ENCODE measurements around the gene MDFI.

The MDFI gene

GRCh38 chr6:41637194-41638001, 870 bp upstream of the MDFI start:
- TF ChIP-seq, protein P1, sequence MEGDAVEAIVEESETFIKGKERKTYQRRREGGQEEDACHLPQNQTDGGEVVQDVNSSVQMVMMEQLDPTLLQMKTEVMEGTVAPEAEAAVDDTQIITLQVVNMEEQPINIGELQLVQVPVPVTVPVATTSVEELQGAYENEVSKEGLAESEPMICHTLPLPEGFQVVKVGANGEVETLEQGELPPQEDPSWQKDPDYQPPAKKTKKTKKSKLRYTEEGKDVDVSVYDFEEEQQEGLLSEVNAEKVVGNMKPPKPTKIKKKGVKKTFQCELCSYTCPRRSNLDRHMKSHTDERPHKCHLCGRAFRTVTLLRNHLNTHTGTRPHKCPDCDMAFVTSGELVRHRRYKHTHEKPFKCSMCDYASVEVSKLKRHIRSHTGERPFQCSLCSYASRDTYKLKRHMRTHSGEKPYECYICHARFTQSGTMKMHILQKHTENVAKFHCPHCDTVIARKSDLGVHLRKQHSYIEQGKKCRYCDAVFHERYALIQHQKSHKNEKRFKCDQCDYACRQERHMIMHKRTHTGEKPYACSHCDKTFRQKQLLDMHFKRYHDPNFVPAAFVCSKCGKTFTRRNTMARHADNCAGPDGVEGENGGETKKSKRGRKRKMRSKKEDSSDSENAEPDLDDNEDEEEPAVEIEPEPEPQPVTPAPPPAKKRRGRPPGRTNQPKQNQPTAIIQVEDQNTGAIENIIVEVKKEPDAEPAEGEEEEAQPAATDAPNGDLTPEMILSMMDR (IDR thresholded peaks at IDR 0.05; ENCODE audit: low read depth, low read length) = no peak
- DNase-seq (ENCODE audit: low read depth in 2 of 2) = no peak
- peak overlapping the region; percentile 47 to 48 for H3K4me3 ChIP-seq (replicated peaks in 1 of 2; ENCODE audit: low read depth in 2 of 2, low read length in 2 of 2)

DNA sequence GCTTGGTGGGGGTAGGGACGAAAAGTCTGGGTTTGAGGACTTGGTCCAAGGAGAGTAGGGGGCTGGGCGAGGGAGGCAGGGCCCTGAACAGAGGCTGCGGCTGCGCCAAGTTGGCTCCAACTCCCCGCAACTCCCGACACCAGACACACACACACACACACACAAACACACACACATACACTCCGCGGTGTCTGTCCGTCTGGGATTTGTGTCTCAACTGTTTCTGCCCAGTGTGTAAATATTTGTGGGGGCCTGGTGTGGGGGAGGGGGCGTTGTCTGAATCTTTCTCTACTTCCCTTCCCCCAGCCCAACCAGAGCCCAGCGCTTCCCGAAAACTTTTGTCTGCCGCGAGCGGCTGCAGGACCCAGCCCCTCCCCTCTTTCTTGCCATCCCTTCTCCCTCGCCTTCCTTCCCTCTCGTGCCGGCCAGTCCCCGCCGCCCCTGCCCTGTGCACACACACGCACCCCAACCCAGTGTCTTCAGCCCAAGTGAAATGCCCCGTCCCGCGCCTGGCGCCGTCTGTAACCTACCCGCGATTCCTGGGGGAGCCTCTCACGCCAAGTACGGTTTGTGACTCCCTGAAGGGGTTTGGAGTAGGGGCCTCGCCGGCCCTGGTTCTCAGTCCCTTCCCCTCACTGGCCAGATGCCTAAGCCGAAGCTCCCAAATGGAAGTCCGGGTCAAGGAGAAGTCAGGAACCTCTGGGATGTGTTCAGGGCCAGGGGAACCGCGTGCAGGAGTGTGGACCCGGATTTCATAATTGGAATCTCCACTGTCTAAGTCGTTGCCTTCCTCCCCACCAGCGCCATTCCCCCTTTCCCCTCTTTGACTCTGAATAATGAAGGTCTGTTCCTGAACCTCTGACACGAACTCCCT, 904 bp downstream of the MDFI start:
- TF ChIP-seq, protein P1 (IDR thresholded peaks at IDR 0.05; ENCODE audit: low read depth, low read length) = no peak
- peak; percentile 35 to 61 for DNase-seq (ENCODE audit: low read depth in 2 of 2)
- H3K4me3 ChIP-seq (replicated peaks in 1 of 2; ENCODE audit: low read depth in 2 of 2, low read length in 2 of 2) = peak overlapping the region; percentile 47 to 48

DNA sequence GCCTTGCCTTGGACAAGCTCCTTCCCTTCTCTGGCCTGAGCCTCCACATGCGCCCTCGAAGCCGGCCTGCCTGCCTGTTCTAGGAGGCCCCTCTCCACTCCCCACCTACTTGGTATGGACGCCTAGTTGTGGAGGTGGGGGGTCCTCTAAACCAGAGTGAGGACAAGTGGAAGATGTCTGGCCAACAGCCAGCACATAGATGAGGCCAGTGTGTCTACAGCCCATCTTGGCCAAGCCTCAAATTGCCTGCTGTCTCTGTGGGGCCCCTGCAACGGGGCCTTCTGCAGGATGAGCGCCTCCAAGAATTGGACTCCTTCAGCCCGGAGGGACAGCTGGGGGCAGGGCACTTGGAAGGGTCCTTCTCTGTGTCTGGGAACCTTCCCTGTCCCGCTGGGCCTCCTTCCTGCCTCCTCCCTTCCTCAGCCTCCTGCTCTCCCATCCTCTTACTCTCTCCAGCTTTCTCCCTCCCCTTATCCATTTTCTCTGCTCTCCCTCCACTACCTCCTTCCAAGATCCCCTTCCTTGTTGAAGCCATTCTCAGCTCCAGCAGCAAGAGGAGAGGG, 1.6 kb downstream of the MDFI start:
- TF ChIP-seq, protein P1 (IDR thresholded peaks at IDR 0.05; ENCODE audit: low read depth, low read length) = no peak
- no peak overlapping the region for H3K4me3 ChIP-seq (replicated peaks in 1 of 2; ENCODE audit: low read depth in 2 of 2, low read length in 2 of 2)
- peak in 1 of 2 donors; percentile 26 for DNase-seq (ENCODE audit: low read depth in 2 of 2)

DNA sequence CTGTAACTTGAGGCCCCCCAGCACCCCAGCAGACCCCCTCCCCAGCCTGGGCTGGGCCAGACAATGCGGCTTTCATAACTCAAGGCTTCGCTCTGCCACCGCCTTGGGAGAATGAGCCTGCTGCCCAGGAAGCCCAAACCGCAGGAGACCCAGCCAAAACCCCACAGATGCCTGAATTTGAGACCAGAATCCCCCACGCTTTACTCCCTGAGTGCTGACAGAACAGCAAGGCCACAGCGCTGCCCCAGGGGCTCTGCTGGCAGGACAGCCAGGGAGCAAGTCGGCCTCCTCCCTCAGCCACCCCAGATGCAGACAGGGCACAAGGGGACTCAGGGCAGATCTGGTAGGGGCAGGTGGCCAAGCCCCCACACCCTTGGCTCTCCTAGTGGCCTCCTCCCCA, 2.2 kb downstream of the MDFI start:
- TF ChIP-seq, protein P1 (IDR thresholded peaks at IDR 0.05; ENCODE audit: low read depth, low read length) = no peak
- peak in 1 of 2 donors; percentile 42 for DNase-seq (ENCODE audit: low read depth in 2 of 2)
- no peak overlapping the region for H3K4me3 ChIP-seq (replicated peaks in 1 of 2; ENCODE audit: low read depth in 2 of 2, low read length in 2 of 2)

- no peak for DNase-seq (ENCODE audit: low read depth in 2 of 2)
- TF ChIP-seq, protein P1 (IDR thresholded peaks at IDR 0.05; ENCODE audit: low read depth, low read length) = no peak
Observed at GRCh38 chr6:41641352-41641925, 3.2 kb downstream of the MDFI start.

More at GRCh38 chr6:41641352-41641925, 3.2 kb downstream of the MDFI start:
- H3K4me3 ChIP-seq (replicated peaks in 1 of 2; ENCODE audit: low read depth in 2 of 2, low read length in 2 of 2) = no peak overlapping the region
